ENCODE results near the gene ZNF497.

GRCh38 chr19:58380037-58380661 is 17.6 kb upstream of the ZNF497 start:
- TF ChIP-seq, protein P1, sequence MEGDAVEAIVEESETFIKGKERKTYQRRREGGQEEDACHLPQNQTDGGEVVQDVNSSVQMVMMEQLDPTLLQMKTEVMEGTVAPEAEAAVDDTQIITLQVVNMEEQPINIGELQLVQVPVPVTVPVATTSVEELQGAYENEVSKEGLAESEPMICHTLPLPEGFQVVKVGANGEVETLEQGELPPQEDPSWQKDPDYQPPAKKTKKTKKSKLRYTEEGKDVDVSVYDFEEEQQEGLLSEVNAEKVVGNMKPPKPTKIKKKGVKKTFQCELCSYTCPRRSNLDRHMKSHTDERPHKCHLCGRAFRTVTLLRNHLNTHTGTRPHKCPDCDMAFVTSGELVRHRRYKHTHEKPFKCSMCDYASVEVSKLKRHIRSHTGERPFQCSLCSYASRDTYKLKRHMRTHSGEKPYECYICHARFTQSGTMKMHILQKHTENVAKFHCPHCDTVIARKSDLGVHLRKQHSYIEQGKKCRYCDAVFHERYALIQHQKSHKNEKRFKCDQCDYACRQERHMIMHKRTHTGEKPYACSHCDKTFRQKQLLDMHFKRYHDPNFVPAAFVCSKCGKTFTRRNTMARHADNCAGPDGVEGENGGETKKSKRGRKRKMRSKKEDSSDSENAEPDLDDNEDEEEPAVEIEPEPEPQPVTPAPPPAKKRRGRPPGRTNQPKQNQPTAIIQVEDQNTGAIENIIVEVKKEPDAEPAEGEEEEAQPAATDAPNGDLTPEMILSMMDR (IDR thresholded peaks at IDR 0.05) = no peak
- TF ChIP-seq POLR2A (IDR thresholded peaks at IDR 0.05) (no peak), POLR2AphosphoS5 (IDR thresholded peaks at IDR 0.05) (no peak)

Data from upper lobe of left lung (tissue), 4 donors.